HG02588 (cell line): Measurements from ENCODE around the gene OR8K3.

Experiments
- ATAC-seq: cut with Tn5 transposase; IDR thresholded peaks from one replicate; pipeline ENCODE4 v1.9.1; 2021; ENCODE audit warnings: mild to moderate bottlenecking, moderate library complexity; ENCODE audit not compliant: unreplicated experiment

The OR8K3 gene

GRCh38 chr11:56314844-56315243 lies at the start of gene OR8K3:
TSS of gene OR8K3 (plus strand) at chr11:56315144. CDS start at chr11:56318307, 3,163 bp downstream.
- ATAC-seq = no peak

DNA sequence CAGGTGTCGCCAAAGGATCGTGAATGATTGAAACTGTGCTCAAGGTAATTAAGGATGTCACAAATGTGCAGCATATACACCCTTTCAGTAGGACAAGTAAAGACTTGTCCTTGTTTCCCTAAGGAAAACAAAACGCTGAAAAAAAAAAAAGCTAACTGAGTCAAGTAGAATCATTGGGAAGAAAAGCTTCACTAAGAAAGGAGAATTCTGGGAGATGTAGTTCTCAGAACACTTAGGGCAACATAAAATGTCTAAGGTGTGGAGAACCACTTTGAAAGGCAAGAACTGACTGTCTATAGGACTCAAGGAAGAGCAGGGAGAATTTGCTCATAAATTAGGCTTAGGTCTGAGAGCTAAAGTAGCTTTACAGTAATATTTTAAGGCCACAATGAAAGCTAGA lies 43.9 kb upstream of the OR8K3 start:
- no peak for ATAC-seq

GRCh38 chr11:56273854-56274253 lies 41.1 kb upstream of the OR8K3 start, which contains the start of gene OR5T1:
TSS of gene OR5T1 (plus strand) at chr11:56274154. CDS start at chr11:56275639, 1,485 bp downstream.
- ATAC-seq = no peak

DNA sequence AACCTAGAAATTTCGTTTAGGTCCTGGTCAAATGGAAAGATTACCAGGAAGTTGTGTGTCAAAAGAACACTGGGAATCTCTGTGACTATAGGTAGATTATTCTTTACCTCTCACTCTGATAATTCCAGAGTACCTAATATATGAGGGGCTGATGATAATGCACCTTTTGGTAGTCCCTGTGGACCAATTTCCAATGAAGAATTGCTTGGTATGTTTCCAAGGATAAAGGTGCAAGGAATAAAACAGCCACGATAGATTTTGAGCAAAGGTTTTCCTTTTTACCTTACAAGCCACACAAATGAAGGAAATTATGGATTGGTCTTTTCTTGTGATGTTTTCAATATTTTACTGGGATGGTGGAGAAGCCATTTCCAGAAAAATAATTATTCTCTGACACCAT lies 22.8 kb upstream of the OR8K3 start, which contains the start of gene OR8H1:
Gene OR8H1, minus strand, starts transcription at position 101 of the 400 bp plus-strand sequence. CDS start 1,192 bp downstream, outside the sequence.
- no peak for ATAC-seq

- ATAC-seq = no peak
These were observed 18.0 kb upstream of the OR8K3 start for GRCh38 chr11:56296898-56297297.

DNA sequence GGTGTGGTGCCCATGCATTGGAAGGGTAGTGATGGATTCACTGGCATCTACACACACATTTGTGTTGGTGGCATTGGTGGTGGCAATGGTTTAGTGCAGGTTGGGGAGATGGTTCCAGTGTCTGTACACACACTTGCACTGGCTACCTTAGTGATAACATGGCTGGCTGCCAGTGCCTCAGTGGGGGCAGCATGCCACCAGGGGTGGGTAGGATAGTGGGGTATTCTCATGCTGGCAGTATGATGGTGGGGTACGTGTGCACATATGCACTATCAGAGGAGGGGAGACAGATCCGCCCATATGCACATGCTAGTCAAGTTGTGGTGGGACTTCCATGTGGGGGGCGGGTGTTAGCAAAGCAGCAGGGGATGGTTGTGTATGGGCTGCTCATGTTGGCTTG lies 7.1 kb upstream of the OR8K3 start:
- ATAC-seq = no peak

- ATAC-seq = no peak
These were observed 17.0 kb downstream of the OR8K3 start for GRCh38 chr11:56331861-56332491.

GRCh38 chr11:56333156-56333555 lies 18.2 kb downstream of the OR8K3 start:
- no peak for ATAC-seq

- ATAC-seq = no peak
These were observed 25.3 kb downstream of the OR8K3 start for GRCh38 chr11:56340289-56340688.

- ATAC-seq = no peak
These were observed 30.8 kb downstream of the OR8K3 start, which contains the start of gene OR8K1 for GRCh38 chr11:56345739-56346138. TSS of gene OR8K1 (plus strand) at chr11:56346039. CDS start at chr11:56346039, 0 bp downstream.

DNA sequence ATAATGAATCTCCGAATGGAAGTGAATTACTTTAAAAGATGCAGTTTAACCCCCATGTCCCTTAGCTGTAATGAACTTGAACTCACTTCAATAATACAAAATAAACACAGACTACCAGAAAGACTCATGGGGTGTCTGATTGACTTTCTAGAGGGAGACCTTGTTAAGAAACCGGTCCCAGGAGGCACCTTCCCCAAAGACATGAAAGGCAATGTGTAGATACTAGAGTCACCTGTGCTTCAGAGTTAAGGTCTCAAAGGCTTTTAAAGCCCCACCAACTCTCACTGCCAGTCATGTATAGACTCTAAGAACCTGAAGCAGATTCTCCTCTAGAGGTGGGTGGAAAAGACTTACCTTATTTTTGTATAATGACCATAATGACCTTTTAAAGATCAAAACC lies 39.0 kb downstream of the OR8K3 start, which contains the start of gene OR8J1:
Gene OR8J1, plus strand, starts transcription at position 301 of the 400 bp plus-strand sequence. CDS start 5,956 bp downstream, outside the sequence.
- ATAC-seq = no peak
